ENCODE results near the gene SECTM1.

SECTM1 gene

GRCh38 chr17:82315703-82316358, 17.7 kb downstream of the SECTM1 start:
- DNase-seq (ENCODE audit: low read depth in 2 of 2), result no peak

GRCh38 chr17:82314727-82315605, 18.6 kb downstream of the SECTM1 start:
- no peak for DNase-seq (ENCODE audit: low read depth in 2 of 2)

GRCh38 chr17:82314012-82314726, 19.4 kb downstream of the SECTM1 start:
- no peak for DNase-seq (ENCODE audit: low read depth in 2 of 2)

- no peak for DNase-seq (ENCODE audit: low read depth in 2 of 2)
These were observed 20.2 kb downstream of the SECTM1 start for GRCh38 chr17:82313195-82314011.

GRCh38 chr17:82311971-82312370, 21.6 kb downstream of the SECTM1 start:
- DNase-seq (ENCODE audit: low read depth in 2 of 2), result no peak

GRCh38 chr17:82310877-82311276, 22.7 kb downstream of the SECTM1 start:
- no peak for DNase-seq (ENCODE audit: low read depth in 2 of 2)

GRCh38 chr17:82309656-82310570, 23.7 kb downstream of the SECTM1 start:
- no peak for DNase-seq (ENCODE audit: low read depth in 2 of 2)

GRCh38 chr17:82305727-82306300, 27.8 kb downstream of the SECTM1 start:
- no peak for DNase-seq (ENCODE audit: low read depth in 2 of 2)

- no peak for DNase-seq (ENCODE audit: low read depth in 2 of 2)
These were observed 28.5 kb downstream of the SECTM1 start for GRCh38 chr17:82304826-82305726.

- DNase-seq (ENCODE audit: low read depth in 2 of 2), result no peak
These were observed 29.4 kb downstream of the SECTM1 start for GRCh38 chr17:82303944-82304808.

- DNase-seq (ENCODE audit: low read depth in 2 of 2), result no peak
These were observed 30.3 kb downstream of the SECTM1 start for GRCh38 chr17:82302991-82303943.

- no peak for DNase-seq (ENCODE audit: low read depth in 2 of 2)
These were observed 31.0 kb downstream of the SECTM1 start for GRCh38 chr17:82302568-82302963.

- no peak for DNase-seq (ENCODE audit: low read depth in 2 of 2)
These were observed 31.5 kb downstream of the SECTM1 start for GRCh38 chr17:82301916-82302567.

- no peak for DNase-seq (ENCODE audit: low read depth in 2 of 2)
These were observed 32.2 kb downstream of the SECTM1 start for GRCh38 chr17:82301300-82301915.

GRCh38 chr17:82300707-82301270, 32.8 kb downstream of the SECTM1 start:
- no peak for DNase-seq (ENCODE audit: low read depth in 2 of 2)

- no peak for DNase-seq (ENCODE audit: low read depth in 2 of 2)
These were observed 33.3 kb downstream of the SECTM1 start for GRCh38 chr17:82300228-82300627.
